ENCODE results near the gene MACROD2. TPM values are rescaled to one million over a fixed set of nuclear protein-coding genes. Genes with fewer than 3 reads are reported as not detected.

The MACROD2 gene
- total and polyA plus RNA-seq, 4 donors, result 0.66 to 10.5 (median 3.3) TPM

DNA sequence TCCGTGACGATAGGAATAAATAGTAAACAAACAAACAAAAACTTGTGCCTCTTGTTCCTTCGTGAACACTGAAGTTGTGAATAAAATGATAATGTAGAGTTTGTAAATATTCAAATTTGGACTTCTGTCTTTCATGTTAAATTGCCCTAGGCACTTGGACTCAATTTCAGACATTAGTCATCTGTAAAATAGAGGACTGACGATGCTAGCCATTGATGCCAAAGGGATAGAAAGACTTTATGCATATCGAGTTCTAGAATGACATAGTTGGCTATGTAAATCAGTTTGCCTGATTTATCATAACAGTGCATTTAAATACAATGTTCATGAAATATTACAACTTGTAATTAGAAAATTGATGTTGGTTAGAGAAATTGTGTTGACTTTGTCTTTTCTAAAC is 388.0 kb downstream of the MACROD2 start:
- Histone ChIP-seq H3K9ac (ENCODE audit: low read depth in 1 of 2, low read length in 2 of 2) (no peak overlapping the region), H3K4me3 (ENCODE audit: low read depth in 1 of 3, low read length in 3 of 3) (no peak overlapping the region), H3K9me3 (ENCODE audit: control insufficient read depth in 4 of 4, low read length in 3 of 4) (peaks cover 0 to 3% (median 1%) of the 10 kb centered on the region in 4 donors), H3K4me1 (ENCODE audit: control insufficient read depth in 4 of 4, insufficient read depth in 4 of 4, low read length in 3 of 4) (no peaks in the 10 kb centered on the region), H3K27ac (ENCODE audit: low read depth in 1 of 2, low read length in 2 of 2) (no peak overlapping the region), H3K27me3 (ENCODE audit: control insufficient read depth in 4 of 4, insufficient read depth in 4 of 4, low read length in 3 of 4) (no peaks in the 10 kb centered on the region), H3K36me3 (ENCODE audit: control insufficient read depth in 4 of 4, insufficient read depth in 3 of 4, low read depth in 1 of 4, low read length in 3 of 4) (no peaks in the 10 kb centered on the region)
- 91% methylated on average over 5 of the region's 5 CpGs for WGBS
- no peak for DNase-seq (ENCODE audit: low spot score)
- TF ChIP-seq, protein P1, sequence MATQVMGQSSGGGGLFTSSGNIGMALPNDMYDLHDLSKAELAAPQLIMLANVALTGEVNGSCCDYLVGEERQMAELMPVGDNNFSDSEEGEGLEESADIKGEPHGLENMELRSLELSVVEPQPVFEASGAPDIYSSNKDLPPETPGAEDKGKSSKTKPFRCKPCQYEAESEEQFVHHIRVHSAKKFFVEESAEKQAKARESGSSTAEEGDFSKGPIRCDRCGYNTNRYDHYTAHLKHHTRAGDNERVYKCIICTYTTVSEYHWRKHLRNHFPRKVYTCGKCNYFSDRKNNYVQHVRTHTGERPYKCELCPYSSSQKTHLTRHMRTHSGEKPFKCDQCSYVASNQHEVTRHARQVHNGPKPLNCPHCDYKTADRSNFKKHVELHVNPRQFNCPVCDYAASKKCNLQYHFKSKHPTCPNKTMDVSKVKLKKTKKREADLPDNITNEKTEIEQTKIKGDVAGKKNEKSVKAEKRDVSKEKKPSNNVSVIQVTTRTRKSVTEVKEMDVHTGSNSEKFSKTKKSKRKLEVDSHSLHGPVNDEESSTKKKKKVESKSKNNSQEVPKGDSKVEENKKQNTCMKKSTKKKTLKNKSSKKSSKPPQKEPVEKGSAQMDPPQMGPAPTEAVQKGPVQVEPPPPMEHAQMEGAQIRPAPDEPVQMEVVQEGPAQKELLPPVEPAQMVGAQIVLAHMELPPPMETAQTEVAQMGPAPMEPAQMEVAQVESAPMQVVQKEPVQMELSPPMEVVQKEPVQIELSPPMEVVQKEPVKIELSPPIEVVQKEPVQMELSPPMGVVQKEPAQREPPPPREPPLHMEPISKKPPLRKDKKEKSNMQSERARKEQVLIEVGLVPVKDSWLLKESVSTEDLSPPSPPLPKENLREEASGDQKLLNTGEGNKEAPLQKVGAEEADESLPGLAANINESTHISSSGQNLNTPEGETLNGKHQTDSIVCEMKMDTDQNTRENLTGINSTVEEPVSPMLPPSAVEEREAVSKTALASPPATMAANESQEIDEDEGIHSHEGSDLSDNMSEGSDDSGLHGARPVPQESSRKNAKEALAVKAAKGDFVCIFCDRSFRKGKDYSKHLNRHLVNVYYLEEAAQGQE (IDR thresholded peaks at IDR 0.05), result no peak
- TF ChIP-seq HNF4A (conservative IDR thresholded peaks at IDR 0.05) (no peak), GABPA (IDR thresholded peaks at IDR 0.05 in 1 of 2, conservative IDR thresholded peaks at IDR 0.05 in 1 of 2) (no peak), NR2F2 (IDR thresholded peaks at IDR 0.05) (no peak), FOXA1 (IDR thresholded peaks at IDR 0.05) (no peak), HNF4G (IDR thresholded peaks at IDR 0.05) (no peak), JUND (IDR thresholded peaks at IDR 0.05) (no peak), FOXA2 (IDR thresholded peaks at IDR 0.05) (no peak), SP1 (IDR thresholded peaks at IDR 0.05) (no peak), RAD21 (IDR thresholded peaks at IDR 0.05) (no peak), TAF1 (conservative IDR thresholded peaks at IDR 0.05) (no peak), YY1 (IDR thresholded peaks at IDR 0.05) (no peak), EGR1 (IDR thresholded peaks at IDR 0.05; ENCODE audit: low read depth in 2 of 2) (no peak)
- TF ChIP-seq, protein P2, sequence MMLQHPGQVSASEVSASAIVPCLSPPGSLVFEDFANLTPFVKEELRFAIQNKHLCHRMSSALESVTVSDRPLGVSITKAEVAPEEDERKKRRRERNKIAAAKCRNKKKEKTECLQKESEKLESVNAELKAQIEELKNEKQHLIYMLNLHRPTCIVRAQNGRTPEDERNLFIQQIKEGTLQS (IDR thresholded peaks at IDR 0.05), result no peak
- TF ChIP-seq, protein P3, sequence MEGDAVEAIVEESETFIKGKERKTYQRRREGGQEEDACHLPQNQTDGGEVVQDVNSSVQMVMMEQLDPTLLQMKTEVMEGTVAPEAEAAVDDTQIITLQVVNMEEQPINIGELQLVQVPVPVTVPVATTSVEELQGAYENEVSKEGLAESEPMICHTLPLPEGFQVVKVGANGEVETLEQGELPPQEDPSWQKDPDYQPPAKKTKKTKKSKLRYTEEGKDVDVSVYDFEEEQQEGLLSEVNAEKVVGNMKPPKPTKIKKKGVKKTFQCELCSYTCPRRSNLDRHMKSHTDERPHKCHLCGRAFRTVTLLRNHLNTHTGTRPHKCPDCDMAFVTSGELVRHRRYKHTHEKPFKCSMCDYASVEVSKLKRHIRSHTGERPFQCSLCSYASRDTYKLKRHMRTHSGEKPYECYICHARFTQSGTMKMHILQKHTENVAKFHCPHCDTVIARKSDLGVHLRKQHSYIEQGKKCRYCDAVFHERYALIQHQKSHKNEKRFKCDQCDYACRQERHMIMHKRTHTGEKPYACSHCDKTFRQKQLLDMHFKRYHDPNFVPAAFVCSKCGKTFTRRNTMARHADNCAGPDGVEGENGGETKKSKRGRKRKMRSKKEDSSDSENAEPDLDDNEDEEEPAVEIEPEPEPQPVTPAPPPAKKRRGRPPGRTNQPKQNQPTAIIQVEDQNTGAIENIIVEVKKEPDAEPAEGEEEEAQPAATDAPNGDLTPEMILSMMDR (IDR thresholded peaks at IDR 0.05; ENCODE audit: low read depth, low read length, missing input control), result no peak
- TF ChIP-seq, protein P4, sequence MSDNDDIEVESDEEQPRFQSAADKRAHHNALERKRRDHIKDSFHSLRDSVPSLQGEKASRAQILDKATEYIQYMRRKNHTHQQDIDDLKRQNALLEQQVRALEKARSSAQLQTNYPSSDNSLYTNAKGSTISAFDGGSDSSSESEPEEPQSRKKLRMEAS (IDR thresholded peaks at IDR 0.05), result no peak
- TF ChIP-seq, protein P5, sequence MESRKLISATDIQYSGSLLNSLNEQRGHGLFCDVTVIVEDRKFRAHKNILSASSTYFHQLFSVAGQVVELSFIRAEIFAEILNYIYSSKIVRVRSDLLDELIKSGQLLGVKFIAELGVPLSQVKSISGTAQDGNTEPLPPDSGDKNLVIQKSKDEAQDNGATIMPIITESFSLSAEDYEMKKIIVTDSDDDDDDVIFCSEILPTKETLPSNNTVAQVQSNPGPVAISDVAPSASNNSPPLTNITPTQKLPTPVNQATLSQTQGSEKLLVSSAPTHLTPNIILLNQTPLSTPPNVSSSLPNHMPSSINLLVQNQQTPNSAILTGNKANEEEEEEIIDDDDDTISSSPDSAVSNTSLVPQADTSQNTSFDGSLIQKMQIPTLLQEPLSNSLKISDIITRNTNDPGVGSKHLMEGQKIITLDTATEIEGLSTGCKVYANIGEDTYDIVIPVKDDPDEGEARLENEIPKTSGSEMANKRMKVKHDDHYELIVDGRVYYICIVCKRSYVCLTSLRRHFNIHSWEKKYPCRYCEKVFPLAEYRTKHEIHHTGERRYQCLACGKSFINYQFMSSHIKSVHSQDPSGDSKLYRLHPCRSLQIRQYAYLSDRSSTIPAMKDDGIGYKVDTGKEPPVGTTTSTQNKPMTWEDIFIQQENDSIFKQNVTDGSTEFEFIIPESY (IDR thresholded peaks at IDR 0.05), result no peak

Data from liver (tissue), 9 donors.